ENCODE measurements around the gene SFSWAP. TPM values are rescaled to one million over a fixed set of nuclear protein-coding genes. Genes with fewer than 3 reads are reported as not detected.
"Not testable (repeated sequence)": the region's sequence is repeated elsewhere in the genome, so short reads cannot be mapped to it uniquely, and the experiment has no call there.

The SFSWAP gene
- total RNA-seq, 2 experiments from 2014 or later = 51.3 TPM

- Mint-ChIP-seq H3K27ac (no peak overlapping the region), H3K36me3 (ENCODE audit: low read depth) (peaks cover 30% of the 10 kb centered on the region), H3K4me3 (no peak overlapping the region), H3K4me1 (ENCODE audit: low read depth) (no peaks in the 10 kb centered on the region), H3K27me3 (ENCODE audit: low read depth) (no peaks in the 10 kb centered on the region), H3K9me3 (no peaks in the 10 kb centered on the region)
- intact Hi-C loops (cut with micrococcal nuclease) = no loop called here
- no peak for DNase-seq
- CTCF ChIA-PET = interaction anchor here (1.0 to 1.4 kb wide), 2 partner anchors 8 to 9 kb away, joined by 3 to 4 read pairs; no protein-coding TSS in a partner anchor
Observed at GRCh38 chr12:131764738-131765137, 53.8 kb downstream of the SFSWAP start.

DNA sequence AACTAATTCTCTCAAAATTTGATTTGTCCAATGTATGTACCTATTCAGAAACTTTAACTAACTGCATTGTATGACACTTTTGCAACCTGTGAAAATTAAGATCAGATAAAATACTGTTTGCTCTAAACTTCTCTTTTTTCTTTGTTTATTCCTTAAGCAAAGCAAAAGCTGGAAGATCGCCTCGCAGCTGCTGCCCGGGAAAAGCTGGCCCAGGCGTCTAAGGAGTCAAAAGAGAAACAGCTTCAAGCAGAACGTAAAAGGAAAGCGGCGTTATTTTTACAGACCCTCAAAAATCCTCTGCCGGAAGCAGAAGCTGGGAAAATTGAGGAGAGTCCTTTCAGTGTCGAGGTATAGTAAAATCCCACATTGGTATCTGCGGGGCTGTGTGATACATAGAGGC lies 55.1 kb downstream of the SFSWAP start:
- H3K27ac Mint-ChIP-seq = no peak overlapping the region
- H3K27me3 Mint-ChIP-seq (ENCODE audit: low read depth) = no peaks in the 10 kb centered on the region
- intact Hi-C loops (cut with micrococcal nuclease) = no loop called here
- H3K36me3 Mint-ChIP-seq (ENCODE audit: low read depth) = peaks cover 34% of the 10 kb centered on the region
- H3K4me3 Mint-ChIP-seq = no peak overlapping the region
- no peaks in the 10 kb centered on the region for H3K9me3 Mint-ChIP-seq
- CTCF ChIA-PET = no interaction called here
- H3K4me1 Mint-ChIP-seq (ENCODE audit: low read depth) = no peaks in the 10 kb centered on the region
- no peak for DNase-seq

DNA sequence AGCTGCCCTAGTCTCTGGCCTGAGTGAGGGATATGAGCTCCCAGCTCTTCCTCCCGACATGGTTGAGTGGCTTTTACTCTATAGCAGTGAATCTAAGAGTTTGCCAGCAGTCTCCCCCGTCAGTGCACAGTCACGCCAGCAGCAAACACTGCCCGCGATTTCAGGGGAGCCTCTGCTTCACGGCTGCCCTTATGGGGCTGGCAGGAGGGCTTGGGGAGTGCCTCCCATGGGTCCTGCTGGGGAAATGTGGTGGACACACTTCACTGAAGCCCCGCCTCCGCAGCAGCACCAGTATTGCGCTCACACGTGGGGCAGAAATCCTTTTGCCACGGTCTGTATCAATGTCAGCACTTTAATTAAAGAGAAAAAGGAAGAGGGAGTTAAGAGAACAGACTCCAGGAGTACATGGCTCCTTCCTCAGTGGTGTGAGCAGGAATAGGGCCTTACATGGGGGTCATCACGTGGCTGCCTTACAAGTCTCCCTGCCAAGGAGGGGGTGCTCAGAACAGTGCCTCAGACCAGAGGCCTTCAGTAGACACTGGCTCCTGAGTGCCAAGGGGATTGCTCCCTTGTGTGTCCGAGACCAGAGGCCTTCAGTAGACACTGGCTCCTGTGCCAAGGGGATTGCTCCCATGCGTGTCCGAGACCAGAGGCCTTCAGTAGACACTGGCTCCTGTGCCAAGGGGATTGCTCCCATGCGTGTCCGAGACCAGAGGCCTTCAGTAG lies 55.7 kb downstream of the SFSWAP start:
- H3K4me1 Mint-ChIP-seq (ENCODE audit: low read depth) = no peaks in the 10 kb centered on the region
- no peak overlapping the region for H3K27ac Mint-ChIP-seq
- peaks cover 32% of the 10 kb centered on the region for H3K36me3 Mint-ChIP-seq (ENCODE audit: low read depth)
- DNase-seq = no peak
- CTCF ChIA-PET = no interaction called here
- no peak overlapping the region for H3K4me3 Mint-ChIP-seq
- H3K27me3 Mint-ChIP-seq (ENCODE audit: low read depth) = no peaks in the 10 kb centered on the region
- no peaks in the 10 kb centered on the region for H3K9me3 Mint-ChIP-seq
- intact Hi-C loops (cut with micrococcal nuclease) = no loop called here

- CTCF ChIA-PET = no interaction called here
- Mint-ChIP-seq H3K27me3 (ENCODE audit: low read depth) (no peaks in the 10 kb centered on the region), H3K9me3 (no peaks in the 10 kb centered on the region), H3K4me3 (no peak overlapping the region), H3K36me3 (ENCODE audit: low read depth) (peaks cover 46% of the 10 kb centered on the region), H3K4me1 (ENCODE audit: low read depth) (peaks cover 30% of the 10 kb centered on the region), H3K27ac (no peak overlapping the region)
- no peak for DNase-seq
- intact Hi-C loops (cut with micrococcal nuclease) = no loop called here
Observed at GRCh38 chr12:131770120-131770519, 59.2 kb downstream of the SFSWAP start.

GRCh38 chr12:131771965-131772364 lies 61.1 kb downstream of the SFSWAP start:
- CTCF ChIA-PET = interaction anchor here (1.0 kb wide), 1 partner anchor 16 kb away, joined by 4 read pairs; no protein-coding TSS in a partner anchor
- Mint-ChIP-seq H3K4me1 (ENCODE audit: low read depth) (peaks cover 42% of the 10 kb centered on the region), H3K9me3 (no peaks in the 10 kb centered on the region), H3K27me3 (ENCODE audit: low read depth) (no peaks in the 10 kb centered on the region), H3K27ac (no peak overlapping the region), H3K4me3 (no peak overlapping the region), H3K36me3 (ENCODE audit: low read depth) (peaks cover 48% of the 10 kb centered on the region)
- intact Hi-C loops (cut with micrococcal nuclease) = no loop called here
- DNase-seq = no peak

- intact Hi-C loops (cut with micrococcal nuclease) = no loop called here
- H3K36me3 Mint-ChIP-seq (ENCODE audit: low read depth) = peaks cover 52% of the 10 kb centered on the region
Observed at GRCh38 chr12:131773582-131774221, 62.8 kb downstream of the SFSWAP start.

DNA sequence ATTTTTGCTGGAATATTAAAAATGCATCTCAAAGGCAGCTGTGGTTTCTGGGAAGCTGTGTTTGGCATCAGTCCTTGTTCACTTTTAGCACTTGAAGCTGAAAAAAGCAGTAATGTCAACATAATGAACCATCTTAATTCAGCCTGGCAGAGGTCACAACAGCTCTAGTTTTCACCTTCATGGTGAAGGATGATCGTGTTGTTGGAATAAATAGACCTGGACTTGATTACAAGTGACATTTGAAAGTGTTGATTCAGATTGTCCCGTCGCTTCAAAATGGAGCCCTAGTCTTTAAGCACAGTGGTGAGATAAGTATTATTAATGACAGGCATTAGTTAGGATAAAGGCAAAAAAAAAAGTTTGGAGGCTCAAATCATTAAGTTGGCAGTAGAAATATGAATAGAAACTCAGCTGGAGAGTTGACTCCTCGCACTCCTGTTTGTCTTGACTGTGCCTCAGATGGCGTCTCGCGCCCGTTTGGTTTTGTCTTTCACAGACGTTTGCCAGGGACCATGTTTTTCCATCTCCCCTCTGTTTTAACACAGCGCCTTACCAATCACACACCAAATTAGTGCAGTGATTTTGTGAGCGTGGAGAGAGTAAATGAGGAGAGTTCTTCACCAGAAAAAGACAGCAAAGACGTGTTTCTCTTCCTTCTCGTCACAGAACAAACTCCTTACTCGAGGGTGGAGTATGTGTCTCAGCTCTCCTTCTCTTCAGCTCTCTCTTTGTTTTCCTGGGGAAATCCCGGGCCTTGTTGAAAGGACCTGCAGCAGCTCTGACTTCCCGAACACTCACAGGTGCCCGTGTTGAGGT lies 63.9 kb downstream of the SFSWAP start:
- H3K27ac Mint-ChIP-seq = peak overlapping the region; percentile 79
- CTCF ChIA-PET = interaction anchor here (1.7 kb wide), 1 partner anchor 20 kb away, joined by 7 read pairs; no protein-coding TSS in a partner anchor
- no peak for DNase-seq
- no peaks in the 10 kb centered on the region for H3K9me3 Mint-ChIP-seq
- H3K4me3 Mint-ChIP-seq = no peak overlapping the region
- peaks cover 55% of the 10 kb centered on the region for H3K36me3 Mint-ChIP-seq (ENCODE audit: low read depth)
- intact Hi-C loops (cut with micrococcal nuclease) = loop anchor here (5.0 kb wide), 2 partner anchors 167 to 902 kb away; partner anchors contain the start of gene RAN
- no peaks in the 10 kb centered on the region for H3K27me3 Mint-ChIP-seq (ENCODE audit: low read depth)
- H3K4me1 Mint-ChIP-seq (ENCODE audit: low read depth) = peaks cover 42% of the 10 kb centered on the region

More at GRCh38 chr12:131773582-131774221, 62.8 kb downstream of the SFSWAP start:
- H3K4me1 Mint-ChIP-seq (ENCODE audit: low read depth) = peaks cover 42% of the 10 kb centered on the region
- H3K27me3 Mint-ChIP-seq (ENCODE audit: low read depth) = no peaks in the 10 kb centered on the region
- peak overlapping the region; percentile 79 for H3K27ac Mint-ChIP-seq
- H3K4me3 Mint-ChIP-seq = peak overlapping the region; percentile 54
- peak; percentile 62 for DNase-seq
- no peaks in the 10 kb centered on the region for H3K9me3 Mint-ChIP-seq
- CTCF ChIA-PET = interaction anchor here (0.6 to 1.5 kb wide), 2 partner anchors 9 to 18 kb away, joined by 7 to 8 read pairs; no protein-coding TSS in a partner anchor

- Mint-ChIP-seq H3K27ac (peak overlapping the region; percentile 81), H3K4me3 (no peak overlapping the region), H3K27me3 (ENCODE audit: low read depth) (no peaks in the 10 kb centered on the region), H3K9me3 (no peaks in the 10 kb centered on the region), H3K4me1 (ENCODE audit: low read depth) (peaks cover 42% of the 10 kb centered on the region), H3K36me3 (ENCODE audit: low read depth) (peaks cover 55% of the 10 kb centered on the region)
- CTCF ChIA-PET = interaction anchor here (0.5 to 1.7 kb wide), 3 partner anchors 21 to 651 kb away, joined by 3 to 7 read pairs (median 4); no protein-coding TSS in a partner anchor
- intact Hi-C loops (cut with micrococcal nuclease) = loop anchor here (5.0 kb wide), 2 partner anchors 168 to 903 kb away; partner anchors contain the start of gene RAN
- DNase-seq = no peak
Observed at GRCh38 chr12:131775392-131776236, 64.7 kb downstream of the SFSWAP start.

DNA sequence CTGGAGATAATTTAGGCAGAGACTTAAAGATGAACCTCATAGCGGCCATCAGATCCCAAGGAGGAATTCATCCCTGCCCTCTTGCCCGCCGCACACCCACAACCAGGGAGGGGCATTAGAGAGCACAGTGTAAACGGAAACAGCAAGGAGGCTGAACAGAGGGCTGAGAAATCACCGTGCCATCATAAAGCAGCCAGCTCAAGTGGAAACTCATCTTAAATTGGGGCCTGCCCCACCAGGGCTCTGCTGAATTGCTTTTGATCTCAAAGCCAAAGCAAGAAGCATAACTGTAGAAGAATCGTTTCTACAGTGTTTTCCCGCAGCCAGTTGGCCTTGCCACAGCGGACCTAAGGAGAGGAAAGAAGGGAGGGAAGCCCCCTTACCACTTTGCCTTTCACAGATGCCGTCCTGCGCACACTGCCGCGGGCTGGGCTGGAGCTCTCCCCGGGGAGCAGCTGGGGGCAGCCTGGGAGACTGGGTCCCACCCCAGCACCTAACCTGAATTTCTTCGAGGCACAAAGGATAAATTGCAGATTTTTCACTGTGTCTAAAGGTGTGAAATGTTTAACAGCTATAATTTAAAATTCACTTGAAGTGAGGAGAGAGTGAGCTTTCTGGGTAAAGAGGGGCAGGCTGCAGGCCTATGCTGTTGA lies 65.5 kb downstream of the SFSWAP start:
- H3K27me3 Mint-ChIP-seq (ENCODE audit: low read depth) = no peaks in the 10 kb centered on the region
- CTCF ChIA-PET = interaction anchor here (0.5 to 1.7 kb wide), 3 partner anchors 21 to 650 kb away, joined by 3 to 7 read pairs (median 4); no protein-coding TSS in a partner anchor
- peaks cover 51% of the 10 kb centered on the region for H3K36me3 Mint-ChIP-seq (ENCODE audit: low read depth)
- H3K4me3 Mint-ChIP-seq = no peak overlapping the region
- intact Hi-C loops (cut with micrococcal nuclease) = loop anchor here (5.0 kb wide), 2 partner anchors 169 to 904 kb away; partner anchors contain the start of gene RAN
- peak; percentile 73 for DNase-seq
- no peaks in the 10 kb centered on the region for H3K9me3 Mint-ChIP-seq
- H3K27ac Mint-ChIP-seq = peak overlapping the region; percentile 81
- H3K4me1 Mint-ChIP-seq (ENCODE audit: low read depth) = peaks cover 42% of the 10 kb centered on the region

DNA sequence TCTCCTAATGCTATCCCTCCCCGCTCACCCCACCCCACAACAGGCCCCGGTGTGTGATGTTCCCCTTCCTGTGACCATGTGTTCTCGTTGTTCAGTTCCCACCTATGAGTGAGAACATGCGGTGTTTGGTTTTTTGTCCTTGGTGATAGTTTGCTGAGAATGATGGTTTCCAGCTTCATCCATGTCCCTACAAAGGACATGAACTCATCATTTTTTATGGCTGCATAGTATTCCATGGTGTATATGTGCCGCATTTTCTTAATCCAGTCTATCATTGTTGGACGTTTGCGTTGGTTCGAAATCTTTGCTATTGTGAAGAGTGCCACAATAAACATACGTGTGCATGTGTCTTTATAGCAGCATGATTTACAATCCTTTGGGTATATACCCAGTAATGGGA lies 66.4 kb downstream of the SFSWAP start:
- DNase-seq; CTCF ChIA-PET; H3K27ac Mint-ChIP-seq; H3K4me3 Mint-ChIP-seq; H3K9me3 Mint-ChIP-seq; H3K27me3 Mint-ChIP-seq (ENCODE audit: low read depth): not testable (repeated sequence)
- peaks cover 47% of the 10 kb centered on the region for H3K36me3 Mint-ChIP-seq (ENCODE audit: low read depth)
- H3K4me1 Mint-ChIP-seq (ENCODE audit: low read depth) = peaks cover 40% of the 10 kb centered on the region
- intact Hi-C loops (cut with micrococcal nuclease) = loop anchor here (5.0 kb wide), 2 partner anchors 170 to 905 kb away; partner anchors contain the start of gene RAN

DNA sequence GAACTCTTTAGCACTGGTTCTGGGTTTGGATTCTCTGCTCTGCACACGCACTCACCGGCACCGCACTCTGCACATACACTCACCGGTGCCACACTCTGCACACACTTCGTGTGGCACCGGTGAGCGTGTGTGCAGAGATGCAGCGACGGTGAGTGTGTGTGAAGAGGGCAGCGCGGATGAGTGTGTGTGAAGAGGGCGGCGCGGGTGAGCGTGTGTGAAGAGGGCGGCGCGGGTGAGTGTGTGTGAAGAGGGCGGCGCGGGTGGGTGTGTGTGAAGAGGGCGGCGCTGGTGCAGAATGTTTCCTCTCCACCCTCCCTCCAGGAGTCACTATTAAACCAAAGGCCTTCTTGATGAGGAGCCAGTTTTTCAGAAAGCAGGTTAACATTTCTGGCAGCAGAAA lies 68.1 kb downstream of the SFSWAP start:
- Mint-ChIP-seq H3K27me3 (ENCODE audit: low read depth) (no peaks in the 10 kb centered on the region), H3K36me3 (ENCODE audit: low read depth) (peaks cover 35% of the 10 kb centered on the region), H3K4me3 (no peak overlapping the region), H3K27ac (no peak overlapping the region), H3K4me1 (ENCODE audit: low read depth) (peaks cover 23% of the 10 kb centered on the region), H3K9me3 (no peaks in the 10 kb centered on the region)
- intact Hi-C loops (cut with micrococcal nuclease) = loop anchor here (5.0 kb wide), 2 partner anchors 172 to 907 kb away; partner anchors contain the start of gene RAN
- DNase-seq = no peak
- CTCF ChIA-PET = no interaction called here

Data from activated naive CD4-positive, alpha-beta T cell treated with anti-CD3 and anti-CD28 coated beads for 36 hours (primary cell).